ENCODE measurements around the gene IL5. TPM values are rescaled to one million over a fixed set of nuclear protein-coding genes. Genes with fewer than 3 reads are reported as not detected.
"Not testable (repeated sequence)": the region's sequence is repeated elsewhere in the genome, so short reads cannot be mapped to it uniquely, and the experiment has no call there.

IL5 gene
- total and polyA plus RNA-seq, 4 donors: not detected

GRCh38 chr5:132549576-132549975, 6.3 kb upstream of the IL5 start:
- H3K4me1 ChIP-seq (ENCODE audit: control insufficient read depth in 5 of 5, insufficient read depth in 5 of 5, low read length in 5 of 5): no peaks in the 10 kb centered on the region
- WGBS, 2 donors: 82 to 95% methylated on average over 2 of the region's 2 CpGs
- H3K4me3 ChIP-seq: no peak overlapping the region
- TF ChIP-seq, protein P1, sequence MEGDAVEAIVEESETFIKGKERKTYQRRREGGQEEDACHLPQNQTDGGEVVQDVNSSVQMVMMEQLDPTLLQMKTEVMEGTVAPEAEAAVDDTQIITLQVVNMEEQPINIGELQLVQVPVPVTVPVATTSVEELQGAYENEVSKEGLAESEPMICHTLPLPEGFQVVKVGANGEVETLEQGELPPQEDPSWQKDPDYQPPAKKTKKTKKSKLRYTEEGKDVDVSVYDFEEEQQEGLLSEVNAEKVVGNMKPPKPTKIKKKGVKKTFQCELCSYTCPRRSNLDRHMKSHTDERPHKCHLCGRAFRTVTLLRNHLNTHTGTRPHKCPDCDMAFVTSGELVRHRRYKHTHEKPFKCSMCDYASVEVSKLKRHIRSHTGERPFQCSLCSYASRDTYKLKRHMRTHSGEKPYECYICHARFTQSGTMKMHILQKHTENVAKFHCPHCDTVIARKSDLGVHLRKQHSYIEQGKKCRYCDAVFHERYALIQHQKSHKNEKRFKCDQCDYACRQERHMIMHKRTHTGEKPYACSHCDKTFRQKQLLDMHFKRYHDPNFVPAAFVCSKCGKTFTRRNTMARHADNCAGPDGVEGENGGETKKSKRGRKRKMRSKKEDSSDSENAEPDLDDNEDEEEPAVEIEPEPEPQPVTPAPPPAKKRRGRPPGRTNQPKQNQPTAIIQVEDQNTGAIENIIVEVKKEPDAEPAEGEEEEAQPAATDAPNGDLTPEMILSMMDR (IDR thresholded peaks at IDR 0.05; ENCODE audit: control extremely low read depth, extremely low read depth): no peak
- peaks cover 0 to 4% (median 0%) of the 10 kb centered on the region in 3 donors for H3K27me3 ChIP-seq (ENCODE audit: control insufficient read depth in 3 of 3, insufficient read depth in 3 of 3, low read length in 2 of 3)
- H3K27ac ChIP-seq (ENCODE audit: low read depth in 1 of 2, low read length in 1 of 2): no peak overlapping the region
- no peaks in the 10 kb centered on the region for H3K36me3 ChIP-seq (ENCODE audit: control insufficient read depth in 4 of 4, insufficient read depth in 4 of 4, low read length in 4 of 4)
- no peak overlapping the region for H3K9ac ChIP-seq (ENCODE audit: insufficient read depth in 1 of 2, low read length in 2 of 2)
- H3K9me3 ChIP-seq (ENCODE audit: control insufficient read depth in 4 of 4, insufficient read depth in 3 of 4, low read length in 3 of 4): no peaks in the 10 kb centered on the region
- no peak for DNase-seq
- ATAC-seq (ENCODE audit: insufficient read depth, low FRiP score): no peak

DNA sequence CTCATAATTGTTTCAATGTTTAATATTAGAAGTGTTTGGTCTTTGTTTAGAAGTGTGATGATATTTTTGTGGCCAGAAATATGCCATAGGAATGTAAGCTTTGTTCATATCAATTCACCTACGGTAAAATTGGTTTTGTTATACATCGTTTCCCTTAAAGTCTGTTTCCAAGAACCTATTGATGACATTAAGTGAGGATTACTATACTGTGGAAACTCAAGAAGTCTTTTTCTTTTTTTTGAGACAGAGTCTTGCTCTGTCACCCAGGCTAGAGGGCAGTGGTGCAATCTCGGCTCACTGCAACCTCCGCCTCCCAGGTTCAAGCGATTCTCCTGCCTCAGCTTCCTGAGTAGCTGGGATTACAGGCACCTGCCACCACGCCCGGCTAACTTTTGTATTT, 5.5 kb upstream of the IL5 start:
- 93 to 94% methylated on average over 5 to 7 of the region's 7 CpGs for WGBS, 2 donors
- not testable (repeated sequence) for H3K9me3 ChIP-seq (ENCODE audit: control insufficient read depth in 4 of 4, insufficient read depth in 3 of 4, low read length in 3 of 4); DNase-seq; H3K4me1 ChIP-seq (ENCODE audit: control insufficient read depth in 5 of 5, insufficient read depth in 5 of 5, low read length in 5 of 5); ATAC-seq (ENCODE audit: insufficient read depth, low FRiP score); H3K9ac ChIP-seq (ENCODE audit: insufficient read depth in 1 of 2, low read length in 2 of 2); H3K36me3 ChIP-seq (ENCODE audit: control insufficient read depth in 4 of 4, insufficient read depth in 4 of 4, low read length in 4 of 4); H3K27ac ChIP-seq (ENCODE audit: low read depth in 1 of 2, low read length in 1 of 2); H3K27me3 ChIP-seq (ENCODE audit: control insufficient read depth in 3 of 3, insufficient read depth in 3 of 3, low read length in 2 of 3); H3K4me3 ChIP-seq

- Histone ChIP-seq H3K27ac (ENCODE audit: low read depth in 1 of 2, low read length in 1 of 2) (no peak overlapping the region), H3K9me3 (ENCODE audit: control insufficient read depth in 4 of 4, insufficient read depth in 3 of 4, low read length in 3 of 4) (no peaks in the 10 kb centered on the region), H3K27me3 (ENCODE audit: control insufficient read depth in 3 of 3, insufficient read depth in 3 of 3, low read length in 2 of 3) (peaks cover 0 to 4% (median 0%) of the 10 kb centered on the region in 3 donors), H3K9ac (ENCODE audit: insufficient read depth in 1 of 2, low read length in 2 of 2) (no peak overlapping the region), H3K36me3 (ENCODE audit: control insufficient read depth in 4 of 4, insufficient read depth in 4 of 4, low read length in 4 of 4) (no peaks in the 10 kb centered on the region), H3K4me3 (no peak overlapping the region), H3K4me1 (ENCODE audit: control insufficient read depth in 5 of 5, insufficient read depth in 5 of 5, low read length in 5 of 5) (no peaks in the 10 kb centered on the region)
- TF ChIP-seq, protein P1 (IDR thresholded peaks at IDR 0.05; ENCODE audit: control extremely low read depth, extremely low read depth): no peak
- DNase-seq (no peak), ATAC-seq (ENCODE audit: insufficient read depth, low FRiP score) (no peak)
- WGBS, 2 donors: 88 to 95% methylated on average over 2 of the region's 2 CpGs
These were observed 3.9 kb upstream of the IL5 start for GRCh38 chr5:132547269-132547668.

DNA sequence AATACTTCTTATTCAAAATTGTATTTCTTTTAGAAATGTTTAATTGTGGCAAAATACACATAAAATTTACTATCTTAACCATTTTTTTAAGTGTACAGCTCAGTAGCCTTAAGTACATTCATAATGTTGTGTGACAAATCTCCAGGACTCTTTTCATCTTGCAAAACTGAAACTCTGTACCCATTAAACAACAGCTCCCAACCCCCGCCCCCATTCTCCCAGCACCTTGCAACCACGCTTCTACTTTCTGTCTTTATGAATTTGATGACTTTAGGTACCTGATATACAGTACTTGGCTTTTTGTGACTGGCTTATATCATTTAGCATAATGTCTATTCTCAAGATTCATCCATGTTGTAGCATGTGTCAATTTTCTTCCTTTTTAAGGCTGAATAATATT, 2.8 kb upstream of the IL5 start:
- H3K9me3 ChIP-seq (ENCODE audit: control insufficient read depth in 4 of 4, insufficient read depth in 3 of 4, low read length in 3 of 4): no peaks in the 10 kb centered on the region
- no peak overlapping the region for H3K27ac ChIP-seq (ENCODE audit: low read depth in 1 of 2, low read length in 1 of 2)
- TF ChIP-seq, protein P1 (IDR thresholded peaks at IDR 0.05; ENCODE audit: control extremely low read depth, extremely low read depth): no peak
- ATAC-seq (ENCODE audit: insufficient read depth, low FRiP score): no peak
- no peak for DNase-seq
- H3K27me3 ChIP-seq (ENCODE audit: control insufficient read depth in 3 of 3, insufficient read depth in 3 of 3, low read length in 2 of 3): peaks cover 0 to under 1% (median 0%) of the 10 kb centered on the region in 3 donors
- no peak overlapping the region for H3K9ac ChIP-seq (ENCODE audit: insufficient read depth in 1 of 2, low read length in 2 of 2)
- 89 to 92% methylated on average over 2 of the region's 2 CpGs for WGBS, 2 donors
- no peaks in the 10 kb centered on the region for H3K36me3 ChIP-seq (ENCODE audit: control insufficient read depth in 4 of 4, insufficient read depth in 4 of 4, low read length in 4 of 4)
- no peak overlapping the region for H3K4me3 ChIP-seq
- no peaks in the 10 kb centered on the region for H3K4me1 ChIP-seq (ENCODE audit: control insufficient read depth in 5 of 5, insufficient read depth in 5 of 5, low read length in 5 of 5)
